Frontal cortex (tissue), 4 donors: ENCODE results near the gene SMAD4. TPM values are rescaled to one million over a fixed set of nuclear protein-coding genes. Genes with fewer than 3 reads are reported as not detected.
"Not testable (repeated sequence)": the region's sequence is repeated elsewhere in the genome, so short reads cannot be mapped to it uniquely, and the experiment has no call there.

Experiments used
- DNase-seq, 2 donors: peaks; one replicate each; pipeline ENCODE4 v3.0.0; 2012; ENCODE audit warnings: low spot score in 2 of 2
- FAIRE-seq: peaks from 2 replicates; lab custom pipeline; 2012; peaks lifted over from hg19 to GRCh38; lab: Jason Lieb, UNC
- total RNA-seq: library from RNA; depleted of rRNA; stranded (reverse); fragments of >200 nt; gene quantifications from one replicate; pipeline ENCODE4 v1.2.3, GENCODE V29; 2014
- donor health status: control.
- donor health status: control.
- donor health status: control.

Gene SMAD4
- total RNA-seq, 1 donor from 2014 or later, result 63.2 TPM

GRCh38 chr18:51066273-51066672, 36.3 kb downstream of the SMAD4 start:
- FAIRE-seq (no peak), DNase-seq (no peak)

GRCh38 chr18:51068105-51068504, 38.1 kb downstream of the SMAD4 start:
- no peak for FAIRE-seq
- no peak for DNase-seq

GRCh38 chr18:51069885-51070284, 39.9 kb downstream of the SMAD4 start:
- no peak for FAIRE-seq

GRCh38 chr18:51070545-51070944, 40.5 kb downstream of the SMAD4 start:
- FAIRE-seq (no peak), DNase-seq (no peak)

More at GRCh38 chr18:51069885-51070284, 39.9 kb downstream of the SMAD4 start:
- DNase-seq, result no peak

- DNase-seq, result no peak
- FAIRE-seq, result no peak
These were observed 42.7 kb downstream of the SMAD4 start for GRCh38 chr18:51072586-51073313.

- DNase-seq (no peak), FAIRE-seq (no peak)
These were observed 44.6 kb downstream of the SMAD4 start for GRCh38 chr18:51074605-51075004.

- FAIRE-seq, result no peak
- DNase-seq, result no peak
These were observed 46.5 kb downstream of the SMAD4 start for GRCh38 chr18:51076503-51076902.

GRCh38 chr18:51077217-51077616, 47.2 kb downstream of the SMAD4 start:
- FAIRE-seq (no peak), DNase-seq (no peak)

- FAIRE-seq, result no peak
- no peak for DNase-seq
These were observed 48.0 kb downstream of the SMAD4 start for GRCh38 chr18:51078026-51078425.

- DNase-seq (no peak), FAIRE-seq (no peak)
These were observed 52.7 kb downstream of the SMAD4 start for GRCh38 chr18:51082571-51083267.

- DNase-seq, result no peak
- FAIRE-seq, result no peak
These were observed 53.4 kb downstream of the SMAD4 start for GRCh38 chr18:51083398-51083797.

- FAIRE-seq (no peak), DNase-seq (no peak)
These were observed 58.4 kb downstream of the SMAD4 start for GRCh38 chr18:51088410-51088809.

- FAIRE-seq, result no peak
- DNase-seq, result no peak
These were observed 59.7 kb downstream of the SMAD4 start for GRCh38 chr18:51089691-51090090.

- DNase-seq, result no peak
- no peak for FAIRE-seq
These were observed 61.3 kb downstream of the SMAD4 start for GRCh38 chr18:51091270-51091669.

- DNase-seq (no peak), FAIRE-seq (no peak)
These were observed 62.1 kb downstream of the SMAD4 start for GRCh38 chr18:51092117-51092516.

- FAIRE-seq, DNase-seq: not testable (repeated sequence)
These were observed 63.0 kb downstream of the SMAD4 start for GRCh38 chr18:51092967-51093366.

- FAIRE-seq (no peak), DNase-seq (no peak)
These were observed 67.2 kb downstream of the SMAD4 start for GRCh38 chr18:51097021-51097822.

GRCh38 chr18:51098082-51098481, 68.1 kb downstream of the SMAD4 start:
- no peak for DNase-seq
- FAIRE-seq, result no peak

GRCh38 chr18:51098513-51098912, 68.5 kb downstream of the SMAD4 start:
- no peak for DNase-seq
- no peak for FAIRE-seq

- FAIRE-seq (no peak), DNase-seq (no peak)
These were observed 70.5 kb downstream of the SMAD4 start for GRCh38 chr18:51100385-51101120.
